Limb (tissue), 2 donors: ENCODE measurements around the gene OMP.

Source experiments
- DNase-seq, 2 donors: peaks; one replicate each; pipeline ENCODE4 v3.0.0-alpha.2; 2016; ENCODE audit errors: extremely low spot score in 2 of 2

OMP gene

DNA sequence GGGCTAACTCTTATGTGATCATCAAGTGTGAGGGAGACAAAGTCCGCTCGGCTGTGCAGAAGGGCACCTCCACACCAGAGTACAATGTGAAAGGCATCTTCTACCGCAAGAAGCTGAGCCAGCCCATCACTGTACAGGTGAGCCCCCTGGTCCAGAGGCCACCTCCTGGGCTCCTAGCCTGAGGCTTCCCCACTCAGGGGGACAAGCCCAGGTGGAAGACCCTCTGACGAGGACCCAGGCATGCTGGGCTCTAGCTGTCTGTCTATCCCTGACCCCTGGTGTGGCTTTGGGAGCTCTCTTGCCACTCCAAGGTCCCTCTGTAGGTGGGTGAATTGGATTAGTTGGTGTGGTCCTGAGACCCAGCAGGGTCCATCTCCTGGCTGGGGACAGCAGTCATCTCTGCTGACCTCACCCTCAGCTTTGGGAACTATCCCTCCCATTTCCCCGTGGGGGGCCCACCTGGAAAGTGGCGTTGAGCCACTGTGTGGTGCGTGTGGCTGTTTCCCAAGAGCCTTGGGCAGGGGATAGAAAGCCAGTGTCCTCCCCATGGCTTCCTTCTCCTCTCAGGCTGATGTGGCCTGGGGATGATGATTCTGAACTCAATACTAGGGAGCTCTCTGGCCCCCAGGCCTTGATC lies 20.1 kb downstream of the OMP start:
- no peak for DNase-seq

DNA sequence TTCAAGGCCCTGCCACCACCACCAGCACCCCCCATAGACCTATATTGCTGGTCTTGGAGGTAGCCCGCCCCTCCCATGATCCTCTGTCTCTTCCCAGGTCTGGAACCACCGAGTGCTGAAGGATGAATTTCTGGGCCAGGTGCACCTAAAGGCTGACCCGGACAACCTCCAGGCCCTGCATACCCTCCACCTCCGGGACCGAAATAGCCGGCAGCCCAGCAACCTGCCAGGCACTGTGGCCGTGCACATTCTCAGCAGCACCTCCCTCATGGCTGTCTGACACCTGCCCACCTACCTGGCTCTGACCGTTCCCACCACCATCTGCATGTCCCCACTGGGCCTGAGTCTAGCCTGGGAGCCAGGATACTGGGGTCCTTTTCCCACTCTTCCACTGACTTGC lies 21.0 kb downstream of the OMP start:
- no peak for DNase-seq

DNA sequence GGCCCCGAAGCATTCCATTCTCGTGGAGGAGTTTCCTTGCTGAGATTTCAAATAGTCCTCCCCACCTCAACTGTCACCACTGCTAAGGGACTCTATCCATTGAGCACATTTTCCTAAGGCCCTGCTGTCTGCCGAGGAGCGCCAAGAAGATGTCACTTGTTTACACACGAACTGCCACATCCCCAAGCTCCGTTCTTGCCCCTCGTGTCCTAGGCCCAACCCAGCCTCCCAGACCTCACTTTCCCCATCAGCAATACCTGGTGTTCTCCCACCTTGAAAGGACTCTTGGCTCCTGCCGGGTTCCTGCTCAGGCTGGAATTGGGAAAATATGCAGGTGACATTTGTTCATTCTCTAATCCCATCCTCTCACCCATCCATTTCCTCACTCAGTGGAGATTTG lies 21.4 kb downstream of the OMP start:
- DNase-seq, result no peak

DNA sequence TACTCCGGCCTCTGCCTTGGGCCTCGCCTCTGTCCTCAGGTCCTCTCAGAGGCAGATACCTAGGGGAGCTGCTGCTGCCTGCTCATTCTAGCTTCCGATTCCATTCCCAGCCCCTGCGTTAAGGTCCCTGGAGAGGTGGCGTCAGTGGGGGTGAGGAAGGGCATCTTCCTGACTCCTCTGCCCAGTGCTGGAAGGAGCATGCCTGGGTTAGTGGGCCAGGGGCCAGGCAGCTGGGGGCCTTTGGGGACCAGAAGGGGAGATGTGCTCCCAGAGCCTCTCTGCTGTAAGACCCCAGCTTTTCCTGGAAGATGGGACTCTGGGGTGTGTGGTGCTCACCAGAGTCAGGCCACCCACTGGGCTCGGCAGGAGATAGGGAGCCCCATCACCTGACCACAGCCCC lies 21.8 kb downstream of the OMP start:
- no peak for DNase-seq

DNA sequence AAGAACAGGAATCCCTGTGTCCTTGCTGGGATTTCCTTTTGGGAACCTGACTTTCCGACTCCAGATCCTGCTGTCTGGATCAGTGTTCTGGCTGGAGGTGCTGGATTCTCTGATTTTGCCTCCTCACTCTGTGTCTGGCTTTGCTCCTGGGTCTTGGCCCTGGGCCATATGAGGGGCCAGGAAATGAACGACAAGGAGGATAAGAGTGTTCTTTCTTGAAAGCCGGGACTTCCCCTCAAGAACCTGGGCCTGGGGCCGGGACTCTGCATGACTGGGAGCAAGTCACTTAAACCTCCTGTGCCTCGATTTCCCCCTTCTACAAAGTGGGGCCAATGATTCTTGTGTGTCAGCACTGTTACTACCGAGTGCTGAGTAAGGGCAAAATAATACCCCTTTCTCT lies 22.6 kb downstream of the OMP start:
- no peak for DNase-seq

DNA sequence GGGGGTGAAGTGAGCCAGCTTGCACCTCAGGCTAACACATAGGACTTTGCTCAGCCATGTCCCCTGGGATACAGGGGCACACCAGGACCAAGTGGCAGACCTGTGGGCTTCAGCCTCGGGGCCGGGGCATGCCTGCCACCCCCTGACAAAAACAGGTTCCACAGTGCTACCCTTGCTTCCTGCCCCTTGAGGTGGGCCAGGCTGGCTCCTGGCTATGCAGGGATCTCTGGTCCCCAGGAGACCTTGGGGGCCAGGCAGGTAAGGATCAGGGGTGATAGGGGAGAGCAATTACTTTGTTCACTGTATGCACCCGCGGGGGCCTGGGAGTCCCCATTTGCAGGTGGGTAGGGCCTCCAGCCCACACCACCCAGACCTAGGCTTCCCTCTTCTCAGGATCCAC lies 23.1 kb downstream of the OMP start:
- no peak for DNase-seq

DNA sequence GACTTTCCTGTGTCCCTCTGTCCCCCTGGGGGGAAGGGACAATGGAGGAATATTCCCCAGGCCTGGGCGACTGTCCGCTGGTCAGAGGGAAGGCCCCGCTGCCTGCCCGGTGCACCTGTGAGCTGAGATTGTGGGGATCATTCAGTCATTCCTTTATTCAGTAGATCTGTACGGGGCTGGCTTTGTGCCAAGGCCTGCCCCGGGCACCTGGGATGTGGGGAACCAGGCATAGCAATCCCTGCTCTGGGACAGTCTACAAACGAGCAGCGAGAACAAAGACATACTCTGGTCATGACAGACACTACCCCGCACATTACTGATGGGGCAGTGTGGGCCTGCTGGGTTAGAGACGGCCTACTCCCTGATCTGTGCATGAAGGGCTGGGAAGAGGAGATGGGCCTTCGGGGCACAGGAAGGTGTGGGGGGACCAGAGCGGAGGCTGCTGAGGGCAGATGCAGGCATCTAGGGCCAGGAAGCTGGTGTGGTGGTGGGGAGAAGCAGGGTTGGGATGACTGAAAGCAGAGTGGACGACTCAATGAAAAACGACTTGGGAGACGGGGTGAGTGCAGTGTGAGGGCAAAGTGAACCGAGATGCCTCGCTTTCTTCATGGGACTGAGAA lies 23.6 kb downstream of the OMP start:
- DNase-seq, result no peak

DNA sequence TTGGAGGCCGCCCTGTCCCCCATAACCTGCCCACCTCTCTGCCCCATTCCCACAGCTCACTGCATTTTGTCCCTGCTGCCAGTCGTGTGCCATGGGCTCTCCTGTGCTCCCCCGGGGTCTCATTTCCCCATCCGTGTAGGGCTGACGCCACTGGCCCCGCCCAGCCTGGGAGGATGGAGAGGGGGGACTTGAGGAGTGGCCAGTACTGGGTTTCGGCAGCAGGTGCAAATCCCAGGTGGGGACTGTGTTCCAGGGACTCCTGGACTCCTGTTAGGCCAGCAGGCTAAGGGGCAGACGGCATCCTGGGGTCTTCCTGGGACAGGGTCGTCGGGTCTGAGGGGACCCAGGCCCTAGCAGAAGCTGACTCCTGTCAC lies 24.2 kb downstream of the OMP start:
- DNase-seq, result no peak

DNA sequence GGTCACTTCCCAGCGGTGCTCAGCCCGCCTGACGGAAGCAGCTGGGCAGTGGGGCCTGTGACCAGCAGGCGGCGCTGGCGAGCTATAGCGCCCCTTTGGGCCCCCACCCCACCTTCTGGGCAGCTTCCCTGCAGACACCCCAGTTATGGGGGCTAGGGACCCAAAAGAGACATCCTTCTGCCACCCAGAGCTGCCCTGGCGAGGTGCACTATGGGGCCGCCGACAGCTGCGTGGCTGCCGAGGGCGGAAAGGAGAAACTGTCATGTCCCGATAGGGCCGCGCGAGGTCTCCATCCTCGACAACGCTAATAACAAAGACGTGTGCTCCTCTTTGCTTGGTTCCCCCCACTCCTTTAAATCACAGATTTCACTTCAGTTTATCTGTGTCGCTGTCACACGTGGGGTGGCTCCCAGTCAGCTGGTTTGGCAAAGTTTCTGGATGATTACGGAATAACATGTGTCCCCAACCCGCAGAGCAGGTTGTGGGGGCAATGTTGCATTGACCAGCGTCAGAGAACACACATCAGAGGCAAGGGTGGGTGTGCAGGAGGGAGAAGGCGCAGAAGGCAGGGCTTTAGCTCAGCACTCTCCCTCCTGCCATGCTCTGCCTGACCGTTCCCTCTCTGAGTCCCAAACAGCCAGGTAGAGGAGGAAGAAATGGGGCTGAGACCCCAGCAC lies 24.7 kb downstream of the OMP start:
- peak; percentile 35 to 85 for DNase-seq

DNA sequence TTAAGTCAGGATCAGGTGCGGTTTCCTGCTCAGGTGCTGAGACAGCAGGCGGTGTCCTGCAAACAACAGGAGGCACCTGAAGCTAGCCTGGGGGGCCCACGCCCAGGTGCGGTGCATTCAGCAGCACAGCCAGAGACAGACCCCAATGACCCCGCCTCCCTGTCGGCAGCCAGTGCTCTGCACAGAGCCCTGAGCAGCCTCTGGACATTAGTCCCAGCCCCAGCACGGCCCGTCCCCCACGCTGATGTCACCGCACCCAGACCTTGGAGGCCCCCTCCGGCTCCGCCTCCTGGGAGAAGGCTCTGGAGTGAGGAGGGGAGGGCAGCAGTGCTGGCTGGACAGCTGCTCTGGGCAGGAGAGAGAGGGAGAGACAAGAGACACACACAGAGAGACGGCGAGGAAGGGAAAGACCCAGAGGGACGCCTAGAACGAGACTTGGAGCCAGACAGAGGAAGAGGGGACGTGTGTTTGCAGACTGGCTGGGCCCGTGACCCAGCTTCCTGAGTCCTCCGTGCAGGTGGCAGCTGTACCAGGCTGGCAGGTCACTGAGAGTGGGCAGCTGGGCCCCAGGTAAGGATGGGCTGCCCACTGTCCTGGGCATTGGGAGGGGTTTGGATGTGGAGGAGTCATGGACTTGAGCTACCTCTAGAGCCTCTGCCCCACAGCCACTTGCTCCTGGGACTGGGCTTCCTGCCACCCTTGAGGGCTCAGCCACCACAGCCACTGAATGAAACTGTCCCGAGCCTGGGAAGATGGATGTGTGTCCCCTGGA lies 25.5 kb downstream of the OMP start, which contains the start of gene MYO7A:
Gene MYO7A (plus strand): TSS at position 327 of the 772 bp plus-strand sequence. CDS start 2,389 bp downstream, outside the sequence.
- peak; percentile 20 to 71 for DNase-seq

DNA sequence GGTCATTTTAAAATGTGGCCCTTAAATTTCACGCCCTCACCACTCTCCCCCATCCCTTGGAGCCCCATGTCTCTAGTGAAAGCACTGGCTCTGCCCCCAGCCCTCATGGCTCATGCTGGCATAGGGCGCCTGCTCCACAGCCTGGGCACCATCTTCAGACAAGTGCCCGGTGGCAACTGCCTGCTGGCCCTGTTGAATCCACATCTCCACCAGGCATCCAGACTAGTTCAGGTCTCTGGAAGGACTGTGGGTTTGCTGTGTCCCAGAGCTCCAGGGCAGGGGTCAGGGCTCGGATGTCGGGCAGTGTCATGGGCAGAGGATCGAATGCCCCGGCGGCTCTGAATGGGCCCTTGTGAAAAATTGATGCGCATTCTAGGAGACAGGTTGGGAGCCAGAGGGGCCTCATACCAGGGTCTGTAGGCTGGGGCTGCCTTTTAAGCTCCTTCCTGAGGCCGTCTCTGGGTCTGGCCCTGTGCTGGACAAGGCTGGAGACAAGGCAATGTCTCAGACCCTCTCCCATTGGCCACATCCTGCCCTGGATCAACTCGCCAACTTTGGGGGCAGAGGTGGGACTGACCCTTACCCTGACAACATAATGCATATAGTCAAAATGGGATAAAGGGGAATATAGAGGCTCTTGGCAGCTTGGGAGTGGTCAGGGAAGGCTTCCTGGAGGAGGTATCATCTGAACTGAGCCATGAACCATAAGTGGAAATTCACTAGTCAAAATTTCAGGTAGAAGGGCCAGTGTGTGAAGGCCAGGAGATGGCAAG lies 26.6 kb downstream of the OMP start:
- DNase-seq, result no peak

DNA sequence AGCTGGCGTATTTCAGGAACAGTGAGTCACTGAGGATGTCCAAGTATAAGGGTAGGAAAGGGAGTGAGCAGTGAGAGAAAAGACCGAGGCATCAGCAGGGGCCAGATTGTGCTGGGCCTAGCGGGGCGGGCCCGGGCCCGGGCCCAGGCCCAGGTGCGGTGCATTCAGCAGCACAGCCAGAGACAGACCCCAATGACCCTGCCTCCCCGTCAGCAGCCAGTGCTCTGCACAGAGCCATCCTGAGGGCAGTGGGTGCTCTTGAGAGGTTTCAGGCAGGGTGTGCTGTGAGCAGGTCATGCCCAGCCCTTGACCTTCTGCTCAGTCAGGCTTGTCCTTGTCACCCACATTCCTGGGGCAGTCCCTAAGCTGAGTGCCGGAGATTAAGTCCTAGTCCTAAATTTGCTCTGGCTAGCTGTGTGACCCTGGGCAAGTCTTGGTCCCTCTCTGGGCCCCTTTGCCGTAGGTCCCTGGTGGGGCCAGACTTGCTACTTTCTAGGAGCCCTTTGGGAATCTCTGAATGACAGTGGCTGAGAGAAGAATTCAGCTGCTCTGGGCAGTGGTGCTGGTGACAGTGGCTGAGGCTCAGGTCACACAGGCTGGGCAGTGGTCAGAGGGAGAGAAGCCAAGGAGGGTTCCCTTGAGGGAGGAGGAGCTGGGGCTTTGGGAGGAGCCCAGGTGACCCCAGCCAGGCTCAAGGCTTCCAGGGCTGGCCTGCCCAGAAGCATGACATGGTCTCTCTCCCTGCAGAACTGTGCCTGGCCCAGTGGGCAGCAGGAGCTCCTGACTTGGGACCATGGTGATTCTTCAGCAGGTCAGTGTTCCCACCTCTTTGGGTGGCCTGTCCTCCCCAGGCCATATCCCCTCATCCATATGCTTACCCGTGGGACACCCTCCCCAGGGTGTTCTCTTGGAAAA lies 27.5 kb downstream of the OMP start:
- no peak for DNase-seq

DNA sequence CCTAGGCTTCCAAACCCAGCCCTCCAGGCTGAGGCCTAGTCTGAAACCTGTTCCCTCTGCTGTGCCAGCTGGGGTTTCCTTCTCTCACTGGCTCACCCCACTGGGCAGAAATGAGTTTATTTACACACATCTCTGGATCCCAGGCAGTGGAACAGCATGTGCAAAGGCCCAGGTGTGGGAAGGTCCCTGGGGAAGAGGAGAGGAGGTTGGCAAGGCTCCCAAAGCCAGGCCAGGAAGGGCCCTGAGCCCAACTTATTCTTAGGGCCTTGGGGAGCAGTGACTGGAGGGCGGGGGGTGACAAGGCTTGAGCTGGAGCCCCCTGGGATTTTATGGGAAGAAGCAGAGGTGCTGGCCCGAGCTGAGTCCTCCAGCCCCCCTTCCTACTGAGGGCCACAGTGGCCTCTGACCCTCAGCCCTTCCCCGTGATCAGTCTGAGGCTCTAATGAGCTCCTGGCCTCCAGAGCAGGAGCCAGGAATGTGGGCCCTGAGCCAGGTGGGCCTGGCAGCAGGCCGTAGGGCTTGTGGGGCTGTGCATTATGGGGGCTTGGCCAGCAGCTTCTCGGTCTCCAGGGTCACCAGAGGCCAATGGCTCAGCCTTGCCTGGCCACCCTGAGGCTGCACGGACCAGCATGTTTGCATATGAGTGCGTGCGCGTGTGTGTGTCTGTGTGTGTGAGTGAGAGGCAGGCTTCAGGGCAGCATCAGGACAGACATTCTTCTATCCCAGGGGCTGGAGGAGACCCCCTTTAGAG lies 28.3 kb downstream of the OMP start:
- DNase-seq, result no peak

DNA sequence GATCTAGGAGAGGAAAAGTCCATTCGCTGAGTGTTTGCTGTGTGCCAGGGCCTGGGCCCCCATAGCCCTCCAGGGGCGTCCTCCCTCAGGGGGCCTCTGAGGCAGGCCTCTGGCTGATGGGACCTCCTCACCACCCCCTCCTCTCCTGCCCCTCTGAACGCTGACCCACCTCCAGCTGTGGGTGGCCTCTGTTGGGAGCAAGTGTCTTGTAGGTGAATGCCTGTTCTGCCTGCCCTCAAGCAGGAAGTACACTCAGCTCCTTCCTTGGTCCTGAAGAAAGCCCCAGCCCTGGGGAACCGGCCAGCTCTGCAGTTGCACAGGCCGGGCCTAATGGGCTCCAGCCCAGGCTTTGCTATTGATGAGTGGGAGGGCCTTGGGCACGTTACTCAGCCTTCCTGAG lies 28.9 kb downstream of the OMP start:
- DNase-seq, result no peak

DNA sequence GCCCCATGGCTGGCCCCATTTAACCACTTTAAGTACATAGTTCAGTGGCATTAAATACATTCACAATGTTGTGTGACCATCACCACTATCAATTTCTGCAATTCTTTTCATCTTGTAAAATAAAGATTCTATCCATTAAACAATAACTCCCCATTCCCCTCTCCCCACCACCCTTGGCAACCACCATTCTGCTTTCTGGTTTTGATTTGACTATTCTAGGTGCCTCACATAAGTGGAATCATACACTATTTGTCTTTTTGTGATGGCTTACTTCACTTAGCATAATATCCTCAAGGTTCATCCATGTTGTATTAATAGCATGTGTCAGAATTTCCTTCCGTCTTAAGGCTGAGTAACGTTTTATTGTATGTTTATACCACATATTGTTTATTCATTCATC lies 32.4 kb downstream of the OMP start:
- no peak for DNase-seq

DNA sequence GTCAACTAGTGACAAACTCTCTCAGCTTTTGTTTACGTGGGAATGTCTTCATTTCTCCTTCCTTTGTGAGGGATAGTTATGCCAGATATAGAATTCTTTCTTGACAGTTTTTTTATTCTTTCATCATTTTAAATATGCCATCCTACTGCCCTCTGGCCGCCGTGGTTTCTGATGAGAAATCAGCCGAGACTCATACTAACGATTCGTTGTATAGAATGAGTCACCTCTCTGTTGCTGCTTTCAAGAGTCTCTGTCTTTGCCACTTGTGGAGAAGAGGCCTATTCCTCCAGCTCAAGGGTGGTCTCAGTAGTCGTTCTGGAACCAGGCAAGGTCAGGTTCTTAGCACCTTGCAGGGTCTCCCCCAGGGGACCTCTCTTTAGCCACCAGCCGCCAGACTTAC lies 33.4 kb downstream of the OMP start:
- DNase-seq, result no peak

DNA sequence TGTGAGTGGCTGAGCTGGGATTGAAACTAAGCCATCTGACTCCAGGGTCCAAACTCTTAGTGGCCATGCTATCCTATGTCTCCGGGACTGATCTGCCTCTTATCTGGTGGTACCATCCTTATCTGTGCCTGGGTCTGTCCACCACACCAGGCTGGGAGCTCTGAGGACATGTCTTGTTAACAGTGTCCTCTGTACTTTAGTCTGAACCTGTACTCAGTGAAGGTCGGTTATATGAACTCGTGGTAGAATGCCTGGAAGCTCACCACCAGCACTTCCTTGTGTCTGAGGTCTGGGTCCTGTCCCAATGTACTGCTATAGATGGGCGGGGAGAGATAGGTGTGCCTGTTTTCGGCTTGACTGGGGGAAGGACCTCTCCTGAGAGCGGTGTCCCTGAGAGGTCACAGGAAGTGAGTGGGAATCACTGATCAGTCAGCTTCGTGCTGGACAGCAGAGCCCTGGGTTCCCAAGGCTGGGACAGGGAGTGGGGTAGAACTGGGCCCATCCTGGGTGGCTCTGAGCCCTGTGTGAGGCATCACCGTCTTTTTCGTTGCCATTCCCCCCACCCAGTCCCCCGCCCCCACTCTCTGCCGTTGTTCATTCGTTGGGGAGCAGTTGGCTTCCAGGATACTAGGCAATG lies 34.3 kb downstream of the OMP start:
- DNase-seq, result no peak

DNA sequence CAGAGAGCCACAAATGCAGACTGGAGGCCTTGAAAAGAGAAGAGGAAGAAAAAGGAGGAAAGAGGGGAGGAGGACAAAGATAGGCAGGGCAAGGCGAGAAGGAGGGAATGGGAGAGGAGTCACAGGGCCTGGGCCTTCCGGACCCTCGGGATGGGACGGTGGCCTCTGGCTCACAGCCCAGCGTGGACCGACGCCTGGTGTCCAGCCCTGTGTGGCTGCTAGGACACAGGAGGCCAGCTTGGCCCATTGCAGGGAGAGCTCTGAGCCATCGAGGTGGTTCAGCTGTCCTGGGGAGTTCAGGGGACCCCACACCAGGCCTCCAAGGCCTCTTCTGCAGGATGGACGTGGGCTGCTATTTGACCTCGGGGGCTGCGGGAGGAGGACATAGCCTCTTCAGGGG lies 34.8 kb downstream of the OMP start:
- DNase-seq, result no peak

DNA sequence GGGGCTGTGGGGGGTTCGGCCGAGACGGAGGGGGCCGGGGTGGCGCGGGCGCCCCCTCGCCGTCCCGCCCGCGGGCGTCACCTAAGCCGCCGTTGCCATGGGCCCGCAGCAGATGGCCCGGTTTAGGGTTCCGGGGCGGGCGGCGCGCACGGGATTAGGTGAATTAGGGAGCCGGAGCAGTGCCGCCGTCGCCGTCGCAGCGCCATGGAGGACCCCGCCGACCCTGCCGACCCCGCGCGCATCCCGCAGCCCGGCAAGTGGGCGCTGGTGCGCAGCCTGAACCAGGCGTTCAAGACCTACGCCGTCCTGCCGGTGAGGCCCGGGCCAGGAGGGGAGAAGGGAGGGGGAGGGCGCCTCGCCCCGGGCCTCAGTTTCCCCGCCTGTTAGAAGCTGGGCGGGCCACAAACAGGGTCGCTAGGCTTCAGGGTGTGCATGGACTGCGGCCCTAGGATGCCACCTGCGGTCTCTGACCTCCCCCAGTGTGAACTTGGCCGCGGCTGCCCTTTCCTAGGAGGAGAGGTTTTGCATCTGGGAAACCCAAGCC lies 35.5 kb downstream of the OMP start:
- DNase-seq, result no peak
